ENCODE data around the gene HDAC7. TPM values are rescaled to one million over a fixed set of nuclear protein-coding genes. Genes with fewer than 3 reads are reported as not detected.
A peak's percentile ranks its signal among the peaks of the same experiment; 100 is the strongest.

The HDAC7 gene
- total and polyA plus RNA-seq, 2 experiments from 2014 or later = 41.3 to 60.1 TPM

DNA sequence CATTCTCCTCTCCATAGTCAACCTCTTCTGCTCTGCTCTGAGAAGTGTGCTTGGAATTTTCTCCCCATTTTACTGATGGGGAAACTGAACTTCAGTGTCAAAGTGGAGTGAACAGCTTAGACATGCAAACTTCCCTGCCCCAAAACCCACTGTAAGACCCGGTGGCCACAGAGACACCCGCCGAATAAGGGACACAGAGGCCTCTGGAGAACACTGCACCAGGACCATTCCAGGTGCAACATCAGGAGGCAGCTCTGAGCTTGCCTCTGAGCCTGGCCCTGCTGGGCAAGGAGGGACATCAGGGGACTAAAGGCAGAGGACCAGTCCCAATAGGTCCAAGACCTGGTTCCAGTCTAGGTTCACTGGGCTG is 1.7 kb downstream of the HDAC7 start:
- 0 out of 2 replicates have a peak, but pooled peaks cover 3% of the 10 kb centered on the region for H3K9me2 ChIP-seq (ENCODE audit: insufficient read depth)
- Mint-ChIP-seq H3K36me3 (ENCODE audit: low read depth) (peaks cover 11% of the 10 kb centered on the region), H3K9me3 (no peaks in the 10 kb centered on the region), H3K27ac (no peak overlapping the region; the same call in 1 of the 2 replicates), H3K4me1 (peaks cover 73% of the 10 kb centered on the region), H3K4me3 (peak overlapping the region; percentile 80), H3K27me3 (ENCODE audit: insufficient read depth, low read depth, poor library complexity) (peaks cover 18% of the 10 kb centered on the region)
- peak overlapping the region; percentile 99 for H3K4me2 ChIP-seq
- DNase-seq (ENCODE audit: low spot score) (no peak), ATAC-seq (no peak)
- TF ChIP-seq JUNB (IDR thresholded peaks at IDR 0.05; ENCODE audit: unreplicated experiment) (no peak), ZNF331 (CRISPR knock-in tag; IDR thresholded peaks at IDR 0.05; ENCODE audit: low read depth) (no peak), POLR2AphosphoS5 (IDR thresholded peaks at IDR 0.05; ENCODE audit: low read depth) (no peak)
- H3K27ac ChIP-seq (ENCODE audit: low read depth) = no peak overlapping the region
- peaks cover 10% of the 10 kb centered on the region for H4K20me1 ChIP-seq (replicated peaks; ENCODE audit: insufficient read depth)
- peaks cover 68% of the 10 kb centered on the region for H3K4me1 ChIP-seq (ENCODE audit: insufficient read depth)
- peaks cover 60% of the 10 kb centered on the region for H3K79me2 ChIP-seq (replicated peaks; ENCODE audit: insufficient read depth)
- no peaks in the 10 kb centered on the region for H3K27me3 ChIP-seq (ENCODE audit: insufficient read depth)
- no peak overlapping the region for H2AFZ ChIP-seq
- H3F3A ChIP-seq (replicated peaks; ENCODE audit: low read depth) = peaks cover 15% of the 10 kb centered on the region; the same call in 1 of the 2 replicates
- peak overlapping the region; percentile 87; the same call in 1 of the 2 replicates for H3K4me3 ChIP-seq
- H3K36me3 ChIP-seq (ENCODE audit: insufficient read depth) = no peaks in the 10 kb centered on the region

DNA sequence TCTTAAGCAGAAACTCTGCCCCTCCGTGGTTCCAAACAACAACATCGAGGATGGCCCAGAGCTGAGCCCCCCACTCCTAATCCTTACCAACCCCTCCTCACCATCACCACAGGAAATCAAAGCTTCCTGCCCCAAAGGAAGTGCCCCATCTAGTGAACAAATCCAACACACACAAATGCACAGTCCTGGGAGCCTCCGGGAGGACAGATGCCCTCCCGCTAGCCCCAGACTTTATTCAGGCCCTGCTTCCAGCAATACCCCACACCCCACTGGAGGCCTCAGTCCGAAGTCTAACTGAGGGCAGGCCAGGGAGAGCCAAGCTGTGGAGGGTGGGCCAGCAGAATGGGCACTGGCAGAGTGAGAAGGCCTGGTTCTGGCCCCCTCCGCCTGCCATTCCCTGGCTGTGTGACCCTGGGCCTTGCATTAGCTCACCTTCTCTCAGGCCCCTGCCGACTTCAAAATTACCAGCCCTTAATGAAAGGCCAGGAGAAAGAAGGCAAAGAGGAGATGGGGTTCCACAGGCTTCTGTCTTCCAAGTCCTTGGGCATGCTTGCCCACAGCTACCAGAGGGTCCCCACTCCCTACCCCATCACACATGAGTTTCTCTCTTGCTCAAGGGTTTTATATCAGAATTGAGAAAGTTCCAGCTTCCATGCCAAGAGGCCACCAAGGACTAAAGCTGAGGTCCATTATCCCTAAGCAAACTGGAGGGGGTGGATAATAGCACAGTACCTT is 2.3 kb downstream of the HDAC7 start:
- Mint-ChIP-seq H3K36me3 (ENCODE audit: low read depth) (peaks cover 11% of the 10 kb centered on the region), H3K4me3 (peak overlapping the region; percentile 80), H3K4me1 (peaks cover 75% of the 10 kb centered on the region), H3K27ac (peak overlapping the region; percentile 85), H3K27me3 (ENCODE audit: insufficient read depth, low read depth, poor library complexity) (peaks cover 16% of the 10 kb centered on the region), H3K9me3 (no peaks in the 10 kb centered on the region)
- H3K79me2 ChIP-seq (replicated peaks; ENCODE audit: insufficient read depth) = peaks cover 62% of the 10 kb centered on the region
- peak; percentile 41 for DNase-seq (ENCODE audit: low spot score)
- H3K27ac ChIP-seq (ENCODE audit: low read depth) = peak overlapping the region; percentile 90
- TF ChIP-seq, protein P1, sequence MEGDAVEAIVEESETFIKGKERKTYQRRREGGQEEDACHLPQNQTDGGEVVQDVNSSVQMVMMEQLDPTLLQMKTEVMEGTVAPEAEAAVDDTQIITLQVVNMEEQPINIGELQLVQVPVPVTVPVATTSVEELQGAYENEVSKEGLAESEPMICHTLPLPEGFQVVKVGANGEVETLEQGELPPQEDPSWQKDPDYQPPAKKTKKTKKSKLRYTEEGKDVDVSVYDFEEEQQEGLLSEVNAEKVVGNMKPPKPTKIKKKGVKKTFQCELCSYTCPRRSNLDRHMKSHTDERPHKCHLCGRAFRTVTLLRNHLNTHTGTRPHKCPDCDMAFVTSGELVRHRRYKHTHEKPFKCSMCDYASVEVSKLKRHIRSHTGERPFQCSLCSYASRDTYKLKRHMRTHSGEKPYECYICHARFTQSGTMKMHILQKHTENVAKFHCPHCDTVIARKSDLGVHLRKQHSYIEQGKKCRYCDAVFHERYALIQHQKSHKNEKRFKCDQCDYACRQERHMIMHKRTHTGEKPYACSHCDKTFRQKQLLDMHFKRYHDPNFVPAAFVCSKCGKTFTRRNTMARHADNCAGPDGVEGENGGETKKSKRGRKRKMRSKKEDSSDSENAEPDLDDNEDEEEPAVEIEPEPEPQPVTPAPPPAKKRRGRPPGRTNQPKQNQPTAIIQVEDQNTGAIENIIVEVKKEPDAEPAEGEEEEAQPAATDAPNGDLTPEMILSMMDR (conservative IDR thresholded peaks at IDR 0.05; ENCODE audit: low read depth in 2 of 2) = peak; percentile 34 to 37; a peak in 3 of 4 replicates
- TF ChIP-seq CREB1 (CRISPR knock-in tag; IDR thresholded peaks at IDR 0.05; ENCODE audit: low read depth) (no peak), POLR2AphosphoS5 (IDR thresholded peaks at IDR 0.05; ENCODE audit: low read depth) (no peak)
- peak overlapping the region; percentile 87 for H3K4me3 ChIP-seq
- H3K36me3 ChIP-seq (ENCODE audit: insufficient read depth) = no peaks in the 10 kb centered on the region
- 0 out of 2 replicates have a peak, but pooled peaks cover 3% of the 10 kb centered on the region for H3K9me2 ChIP-seq (ENCODE audit: insufficient read depth)
- H4K20me1 ChIP-seq (replicated peaks; ENCODE audit: insufficient read depth) = peaks cover 10% of the 10 kb centered on the region
- H3K27me3 ChIP-seq (ENCODE audit: insufficient read depth) = no peaks in the 10 kb centered on the region
- H2AFZ ChIP-seq = no peak overlapping the region
- peaks cover 17% of the 10 kb centered on the region for H3F3A ChIP-seq (replicated peaks; ENCODE audit: low read depth)
- H3K4me2 ChIP-seq = peak overlapping the region; percentile 99
- H3K4me1 ChIP-seq (ENCODE audit: insufficient read depth) = peaks cover 68% of the 10 kb centered on the region
- no peak for ATAC-seq

Data from GM23338 (cell line).